IPS-18a (cell line): ENCODE results near the gene SLFN13.
"Not testable (repeated sequence)": the region's sequence is repeated elsewhere in the genome, so short reads cannot be mapped to it uniquely, and the experiment has no call there.

Experiments
- H3K27ac ChIP-seq: one replicate; pipeline ENCODE4 v1.5.1; 2013; ENCODE audit warnings: low read length
- H3K27me3 ChIP-seq: one replicate; pipeline ENCODE4 v1.6.1; 2013; ENCODE audit warnings: mild to moderate bottlenecking, low read length; ENCODE audit not compliant: control insufficient read depth, insufficient read depth
- H3K36me3 ChIP-seq: one replicate; pipeline ENCODE4 v1.6.1; 2013; ENCODE audit warnings: low read depth, low read length; ENCODE audit not compliant: control insufficient read depth
- H3K4me1 ChIP-seq: one replicate; pipeline ENCODE4 v1.6.1; 2013; ENCODE audit warnings: low read depth, low read length; ENCODE audit not compliant: control insufficient read depth
- H3K4me3 ChIP-seq: one replicate; pipeline ENCODE4 v1.5.1; 2013; ENCODE audit warnings: low read length
- H3K9ac ChIP-seq: one replicate; pipeline ENCODE4 v1.6.1; 2013; ENCODE audit warnings: mild to moderate bottlenecking, low read length, moderate library complexity
- H3K9me3 ChIP-seq: one replicate; pipeline ENCODE4 v1.6.1; 2013; ENCODE audit warnings: low read depth, low read length; ENCODE audit not compliant: control insufficient read depth

SLFN13 gene

GRCh38 chr17:35467824-35468223, 19.3 kb upstream of the SLFN13 start:
- no peaks in the 10 kb centered on the region for H3K9me3 ChIP-seq
- H3K36me3 ChIP-seq = no peaks in the 10 kb centered on the region
- H3K4me1 ChIP-seq = no peaks in the 10 kb centered on the region
- H3K27me3 ChIP-seq = peaks cover 6% of the 10 kb centered on the region
- H3K4me3 ChIP-seq = no peak overlapping the region
- no peak overlapping the region for H3K27ac ChIP-seq
- H3K9ac ChIP-seq = no peak overlapping the region

- Histone ChIP-seq H3K9ac (peak overlapping the region; percentile 30), H3K9me3 (no peaks in the 10 kb centered on the region), H3K4me3 (peak overlapping the region; percentile 42), H3K27ac (no peak overlapping the region), H3K4me1 (peaks cover 4% of the 10 kb centered on the region), H3K27me3 (peaks cover 42% of the 10 kb centered on the region), H3K36me3 (no peaks in the 10 kb centered on the region)
Observed at GRCh38 chr17:35460354-35460851, 11.8 kb upstream of the SLFN13 start.

- not testable (repeated sequence) for H3K27ac ChIP-seq, H3K9me3 ChIP-seq, H3K9ac ChIP-seq, H3K4me3 ChIP-seq, H3K4me1 ChIP-seq, H3K36me3 ChIP-seq
- peaks cover 26% of the 10 kb centered on the region for H3K27me3 ChIP-seq
Observed at GRCh38 chr17:35454035-35454434, 5.5 kb upstream of the SLFN13 start.

GRCh38 chr17:35453171-35453570, 4.6 kb upstream of the SLFN13 start:
- Histone ChIP-seq H3K9me3 (no peaks in the 10 kb centered on the region), H3K36me3 (no peaks in the 10 kb centered on the region), H3K27ac (no peak overlapping the region), H3K9ac (no peak overlapping the region), H3K27me3 (peaks cover 26% of the 10 kb centered on the region), H3K4me3 (no peak overlapping the region), H3K4me1 (no peaks in the 10 kb centered on the region)

GRCh38 chr17:35449371-35449931, 885 bp upstream of the SLFN13 start:
- Histone ChIP-seq H3K4me3 (peak overlapping the region; percentile 11), H3K27ac (no peak overlapping the region), H3K36me3 (no peaks in the 10 kb centered on the region), H3K4me1 (peaks cover 24% of the 10 kb centered on the region), H3K9ac (no peak overlapping the region), H3K9me3 (no peaks in the 10 kb centered on the region), H3K27me3 (peaks cover 33% of the 10 kb centered on the region)

GRCh38 chr17:35448899-35449227, 297 bp upstream of the SLFN13 start:
- H3K4me1 ChIP-seq = peaks cover 24% of the 10 kb centered on the region
- no peaks in the 10 kb centered on the region for H3K36me3 ChIP-seq
- peak overlapping the region; percentile 64 for H3K4me3 ChIP-seq
- peaks cover 33% of the 10 kb centered on the region for H3K27me3 ChIP-seq
- peak overlapping the region; percentile 75 for H3K9ac ChIP-seq
- no peak overlapping the region for H3K27ac ChIP-seq
- H3K9me3 ChIP-seq = no peaks in the 10 kb centered on the region

- H3K27me3 ChIP-seq = peaks cover 33% of the 10 kb centered on the region
- peak overlapping the region; percentile 64 for H3K4me3 ChIP-seq
- peak overlapping the region; percentile 75 for H3K9ac ChIP-seq
- H3K27ac ChIP-seq = no peak overlapping the region
- H3K36me3 ChIP-seq = peaks cover 4% of the 10 kb centered on the region
- no peaks in the 10 kb centered on the region for H3K9me3 ChIP-seq
- H3K4me1 ChIP-seq = peaks cover 24% of the 10 kb centered on the region
Observed at GRCh38 chr17:35447499-35447898, 1.1 kb downstream of the SLFN13 start.

- no peaks in the 10 kb centered on the region for H3K9me3 ChIP-seq
Observed at GRCh38 chr17:35438433-35438832, 10.1 kb downstream of the SLFN13 start.

GRCh38 chr17:35433075-35433894, 15.3 kb downstream of the SLFN13 start:
- Histone ChIP-seq H3K27ac (peak overlapping the region; percentile 96), H3K4me1 (peaks cover 51% of the 10 kb centered on the region), H3K9me3 (no peaks in the 10 kb centered on the region), H3K4me3 (peak overlapping the region; percentile 87), H3K36me3 (no peaks in the 10 kb centered on the region), H3K27me3 (peaks cover 17% of the 10 kb centered on the region), H3K9ac (peak overlapping the region; percentile 88)

More at GRCh38 chr17:35438433-35438832, 10.1 kb downstream of the SLFN13 start:
- H3K27ac ChIP-seq = no peak overlapping the region
- H3K9ac ChIP-seq = no peak overlapping the region
- H3K4me3 ChIP-seq = no peak overlapping the region
- peaks cover 8% of the 10 kb centered on the region for H3K27me3 ChIP-seq
- H3K36me3 ChIP-seq = peaks cover 1% of the 10 kb centered on the region
- H3K4me1 ChIP-seq = peaks cover 12% of the 10 kb centered on the region

- Histone ChIP-seq H3K27me3 (peaks cover 17% of the 10 kb centered on the region), H3K4me3 (peak within 1 kb of the TSS; percentile 87), H3K9ac (peak within 1 kb of the TSS; percentile 88)
Observed at GRCh38 chr17:35432176-35433074, 16.1 kb downstream of the SLFN13 start, which contains the start of gene SLFN12. SLFN12 (minus strand) TSS chr17:35432500; CDS start chr17:35423028, 9,472 bp downstream.

GRCh38 chr17:35429702-35430101, 18.9 kb downstream of the SLFN13 start:
- Histone ChIP-seq H3K9me3 (no peaks in the 10 kb centered on the region), H3K36me3 (no peaks in the 10 kb centered on the region), H3K9ac (no peak overlapping the region), H3K4me3 (no peak overlapping the region), H3K4me1 (peaks cover 49% of the 10 kb centered on the region), H3K27me3 (peaks cover 9% of the 10 kb centered on the region), H3K27ac (no peak overlapping the region)

More at GRCh38 chr17:35432176-35433074, 16.1 kb downstream of the SLFN13 start, which contains the start of gene SLFN12:
- H3K27ac ChIP-seq = peak within 1 kb of the TSS; percentile 96
- H3K4me1 ChIP-seq = peaks cover 56% of the 10 kb centered on the region
- H3K9me3 ChIP-seq = no peaks in the 10 kb centered on the region
- H3K36me3 ChIP-seq = no peaks in the 10 kb centered on the region
